Body of pancreas (tissue), 4 donors: Measurements from ENCODE around the gene CENPO. TPM values are rescaled to one million over a fixed set of nuclear protein-coding genes. Genes with fewer than 3 reads are reported as not detected.

Experiments
- ATAC-seq: fragments of 150-250 bp; one replicate; pipeline ENCODE4 v1.9.1; 2016
- DNase-seq, 4 donors: peaks; one replicate each; pipeline ENCODE4 v3.0.0-alpha.2; 2019
- H3K27ac ChIP-seq, 4 donors: fragments of 200-600 bp; sonication (generic); 1 replicate in 3 of 4; 2 replicates in 1 of 4; pipeline versions ENCODE4 v1.5.1 to v1.6.1; 2016 to 2019; ENCODE audit warnings: mild to moderate bottlenecking in 1 of 4, mixed read lengths in 1 of 4, moderate library complexity in 1 of 4
- H3K27me3 ChIP-seq, 2 donors: fragments of 200-600 bp; sonication (generic); one replicate each; pipeline ENCODE4 v1.6.0; 2016; ENCODE audit warnings: mild to moderate bottlenecking in 1 of 2
- H3K36me3 ChIP-seq, 2 donors: fragments of 200-600 bp; sonication (generic); replicated peaks in 1 of 2; 2 replicates each; pipeline ENCODE4 v1.5.1; 2016; ENCODE audit warnings: low read depth in 2 of 2; ENCODE audit not compliant: insufficient read depth in 1 of 2
- H3K4me1 ChIP-seq: fragments of 200-600 bp; sonication (generic); one replicate; pipeline ENCODE4 v1.6.0; 2016
- H3K4me3 ChIP-seq, 2 donors: fragments of 200-600 bp; sonication (generic); 1 replicate in 1 of 2; 2 replicates in 1 of 2; pipeline ENCODE4 v1.5.1; 2016 to 2019
- H3K9me3 ChIP-seq, 3 donors: fragments of 200-600 bp; sonication (generic); 1 replicate in 2 of 3; 2 replicates in 1 of 3; pipeline ENCODE4 v1.5.1; 2016
- CTCF ChIP-seq, 7 experiments: fragments of 450-650 bp in 4 of 7; fragments of 200-600 bp in 3 of 7; sonication (generic) in 3 of 7; IDR thresholded peaks; one replicate each; pipeline ENCODE4 v1.5.1; 2016 to 2019; ENCODE audit warnings: antibody characterized with exemption in 7 of 7
- POLR2A ChIP-seq, 3 donors: fragments of 450-650 bp; IDR thresholded peaks; one replicate each; pipeline ENCODE4 v1.6.1; 2016; ENCODE audit warnings: antibody characterized with exemption in 3 of 3, mild to moderate bottlenecking in 2 of 3
- WGBS, 2 donors: methylation state at CpG; one replicate each; pipeline ENCODE4 v1.1.5; 2017; 5-methylcytosine and 5-hydroxymethylcytosine counted together
- intact Hi-C: fragments of 100-400 bp; cut with DNase I; formaldehyde crosslinking; loops from one replicate; pipeline ENCODE4 v1.15.1; 2023
- total RNA-seq, 2 donors: library from RNA; depleted of rRNA; stranded (reverse); fragments of >200 nt; gene quantifications; one replicate each; pipeline ENCODE4 v1.1.0, GENCODE V29; 2016

Gene CENPO
- total RNA-seq, 2 donors from 2014 or later, result 2.0 to 2.6 TPM

DNA sequence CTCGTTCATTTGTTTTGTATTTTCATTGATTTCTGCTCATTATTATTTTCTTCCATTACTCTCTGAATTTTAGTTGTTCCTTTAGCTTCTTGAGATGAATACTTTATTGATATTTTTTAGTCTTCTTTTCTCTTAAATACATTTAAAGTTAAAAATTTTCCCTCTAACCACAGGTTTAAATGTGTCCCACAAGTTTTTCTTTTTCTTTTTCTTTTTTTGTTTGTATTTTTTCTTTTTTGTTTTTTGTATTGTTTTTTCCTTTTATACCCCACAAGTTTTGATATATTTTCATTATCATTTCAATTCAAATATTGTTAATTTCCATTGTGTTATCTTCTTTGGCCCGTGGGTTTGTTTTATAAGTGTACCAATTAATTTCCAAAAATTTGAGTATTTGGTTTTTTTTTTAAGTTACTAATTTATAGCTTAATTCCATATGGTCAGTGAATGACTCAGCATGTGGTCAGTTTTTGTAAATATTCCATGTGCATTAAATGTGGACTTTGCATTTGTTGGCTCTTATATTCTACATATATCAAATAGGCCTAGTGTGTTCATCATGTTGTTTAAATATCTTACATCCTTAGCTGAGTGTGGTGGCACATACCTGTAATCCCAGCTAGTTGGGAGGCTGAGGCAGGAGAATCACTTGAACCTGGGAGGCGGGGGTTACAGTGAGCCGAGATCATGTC is 16.2 kb downstream of the CENPO start:
- no peak overlapping the region for H3K27ac ChIP-seq
- DNase-seq (no peak), ATAC-seq (no peak)
- H3K36me3 ChIP-seq, result no peaks in the 10 kb centered on the region
- H3K27me3 ChIP-seq, result no peaks in the 10 kb centered on the region
- WGBS, 2 donors, result 77 to 85% methylated on average over 4 of the region's 4 CpGs
- intact Hi-C loops, result no loop called here
- no peaks in the 10 kb centered on the region for H3K9me3 ChIP-seq
- TF ChIP-seq POLR2A (IDR thresholded peaks at IDR 0.05) (no peak), CTCF (IDR thresholded peaks at IDR 0.05) (no peak)
- no peak overlapping the region for H3K4me3 ChIP-seq
- no peaks in the 10 kb centered on the region for H3K4me1 ChIP-seq

- TF ChIP-seq CTCF (IDR thresholded peaks at IDR 0.05) (no peak), POLR2A (IDR thresholded peaks at IDR 0.05) (no peak)
- H3K9me3 ChIP-seq, result no peaks in the 10 kb centered on the region
- H3K4me1 ChIP-seq, result peaks cover 3% of the 10 kb centered on the region
- DNase-seq (no peak), ATAC-seq (no peak)
- 93 to 100% methylated on average over 4 of the region's 4 CpGs for WGBS, 2 donors
- no peaks in the 10 kb centered on the region for H3K36me3 ChIP-seq
- intact Hi-C loops, result no loop called here
- H3K4me3 ChIP-seq, result no peak overlapping the region
- H3K27ac ChIP-seq, result no peak overlapping the region
- H3K27me3 ChIP-seq, result no peaks in the 10 kb centered on the region
Measured at GRCh38 chr2:24813691-24814137, 20.5 kb downstream of the CENPO start.

GRCh38 chr2:24814516-24814915 is 21.3 kb downstream of the CENPO start:
- ATAC-seq (no peak), DNase-seq (no peak)
- WGBS, 2 donors, result 89 to 91% methylated on average over 4 of the region's 4 CpGs
- no peak overlapping the region for H3K4me3 ChIP-seq
- H3K27ac ChIP-seq, result no peak overlapping the region
- no peaks in the 10 kb centered on the region for H3K9me3 ChIP-seq
- TF ChIP-seq CTCF (IDR thresholded peaks at IDR 0.05) (no peak), POLR2A (IDR thresholded peaks at IDR 0.05) (no peak)
- intact Hi-C loops, result no loop called here
- no peaks in the 10 kb centered on the region for H3K36me3 ChIP-seq
- peaks cover 5% of the 10 kb centered on the region for H3K4me1 ChIP-seq
- H3K27me3 ChIP-seq, result no peaks in the 10 kb centered on the region

DNA sequence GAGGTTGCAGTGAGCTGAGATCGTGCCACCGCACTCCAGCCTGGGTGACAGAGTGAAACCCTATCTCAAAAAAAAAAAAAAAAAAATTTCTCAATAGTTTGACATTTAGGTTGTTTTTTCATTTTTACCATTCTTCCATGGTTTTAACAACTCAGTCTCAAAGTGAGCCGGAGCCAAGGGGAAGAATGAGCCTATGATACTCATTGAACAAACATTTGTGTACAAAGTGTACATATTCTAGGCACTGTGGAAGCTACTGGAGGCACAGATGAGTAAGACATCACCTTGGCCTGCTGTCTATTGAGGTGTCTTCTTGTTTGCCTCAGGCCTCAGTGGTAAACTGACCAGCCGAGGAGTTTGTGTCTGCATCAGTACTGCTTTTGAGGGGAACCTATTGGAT is 21.9 kb downstream of the CENPO start:
- Histone ChIP-seq H3K4me1 (peaks cover 5% of the 10 kb centered on the region), H3K9me3 (no peaks in the 10 kb centered on the region), H3K27ac (no peak overlapping the region), H3K27me3 (no peaks in the 10 kb centered on the region), H3K4me3 (no peak overlapping the region), H3K36me3 (no peaks in the 10 kb centered on the region)
- TF ChIP-seq CTCF (IDR thresholded peaks at IDR 0.05) (no peak), POLR2A (IDR thresholded peaks at IDR 0.05) (no peak)
- ATAC-seq (no peak), DNase-seq (no peak)
- intact Hi-C loops, result no loop called here
- WGBS, 2 donors, result 95 to 96% methylated on average over 4 of the region's 4 CpGs

- intact Hi-C loops, result no loop called here
- 81 to 82% methylated on average over 6 of the region's 6 CpGs for WGBS, 2 donors
- ATAC-seq (no peak), DNase-seq (no peak)
- Histone ChIP-seq H3K27ac (no peak overlapping the region), H3K27me3 (no peaks in the 10 kb centered on the region), H3K4me3 (no peak overlapping the region), H3K36me3 (no peaks in the 10 kb centered on the region), H3K9me3 (no peaks in the 10 kb centered on the region), H3K4me1 (peaks cover 5% of the 10 kb centered on the region)
- TF ChIP-seq POLR2A (IDR thresholded peaks at IDR 0.05) (no peak), CTCF (IDR thresholded peaks at IDR 0.05) (no peak)
Measured at GRCh38 chr2:24816404-24816803, 23.2 kb downstream of the CENPO start.
